ENCODE measurements around the gene PLEKHH2. TPM values are rescaled to one million over a fixed set of nuclear protein-coding genes. Genes with fewer than 3 reads are reported as not detected.

Gene PLEKHH2
- total and polyA plus RNA-seq, 2 experiments from 2014 or later = 5.4 to 6.7 TPM

DNA sequence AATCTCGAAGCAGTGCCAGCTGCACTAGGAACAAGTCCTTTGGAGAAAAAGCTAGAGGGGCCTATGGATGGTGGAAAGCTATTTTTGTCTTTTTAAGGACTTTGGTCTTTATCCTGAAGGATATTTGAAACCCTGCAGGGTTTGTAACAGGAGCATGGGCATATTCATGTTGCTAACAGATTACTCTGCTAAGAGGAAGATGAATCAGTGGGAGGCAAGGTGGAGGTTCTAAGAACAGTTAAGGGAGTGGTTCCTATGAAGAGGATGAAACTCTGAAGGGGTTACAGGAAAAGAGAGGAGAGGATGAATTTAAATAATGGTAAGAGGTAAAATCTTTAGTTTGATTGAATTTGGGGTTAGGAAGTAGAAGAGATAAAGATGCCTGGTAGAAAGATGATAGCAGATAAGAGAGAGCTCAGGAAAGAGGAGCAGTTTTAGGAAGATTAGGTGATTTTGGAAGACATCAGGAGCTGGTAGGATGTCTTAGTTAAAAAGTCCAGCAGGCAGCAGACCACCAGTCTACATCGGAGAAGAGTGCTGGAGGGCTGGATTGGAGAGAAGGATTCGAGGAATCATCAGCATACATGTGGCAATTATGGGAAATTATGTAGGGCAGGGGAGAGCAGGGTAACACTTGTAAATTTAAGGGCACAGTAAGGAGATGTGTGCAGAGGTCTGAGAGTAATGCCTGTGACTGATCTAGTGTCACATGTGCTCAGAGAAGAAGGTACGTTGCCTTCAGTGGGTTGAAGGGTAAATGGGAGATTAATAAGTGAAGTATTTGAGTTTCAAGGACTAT is 78.4 kb downstream of the PLEKHH2 start (continued):
- TF ChIP-seq CTCF (conservative IDR thresholded peaks at IDR 0.05; ENCODE audit: low read depth in 2 of 2) (no peak), EZH2 (IDR thresholded peaks at IDR 0.05; ENCODE audit: low read depth, unreplicated experiment) (no peak)

- peaks cover 35% of the 10 kb centered on the region for H3K4me1 Mint-ChIP-seq
- Histone ChIP-seq H3K79me2 (replicated peaks; ENCODE audit: insufficient read depth) (no peaks in the 10 kb centered on the region), H3K36me3 (ENCODE audit: insufficient read depth) (no peaks in the 10 kb centered on the region), H3K4me1 (ENCODE audit: insufficient read depth) (peaks cover 18% of the 10 kb centered on the region), H2AFZ (no peak overlapping the region), H3F3A (replicated peaks; ENCODE audit: low read depth) (no peaks in the 10 kb centered on the region), H3K27me3 (ENCODE audit: insufficient read depth) (no peaks in the 10 kb centered on the region), H3K4me2 (no peak overlapping the region), H3K27ac (ENCODE audit: low read depth) (no peak overlapping the region), H3K4me3 (no peak overlapping the region), H3K9me2 (ENCODE audit: insufficient read depth) (no peaks in the 10 kb centered on the region), H4K20me1 (replicated peaks; ENCODE audit: insufficient read depth) (no peaks in the 10 kb centered on the region)
- no peak overlapping the region for H3K27ac Mint-ChIP-seq
- no peaks in the 10 kb centered on the region for H3K9me3 Mint-ChIP-seq
- no peak overlapping the region for H3K4me3 Mint-ChIP-seq
- DNase-seq (ENCODE audit: low spot score) = no peak
- ATAC-seq = no peak
- TF ChIP-seq NANOG (IDR thresholded peaks at IDR 0.05; ENCODE audit: borderline replicate concordance) = no peak
- TF ChIP-seq, protein P1, sequence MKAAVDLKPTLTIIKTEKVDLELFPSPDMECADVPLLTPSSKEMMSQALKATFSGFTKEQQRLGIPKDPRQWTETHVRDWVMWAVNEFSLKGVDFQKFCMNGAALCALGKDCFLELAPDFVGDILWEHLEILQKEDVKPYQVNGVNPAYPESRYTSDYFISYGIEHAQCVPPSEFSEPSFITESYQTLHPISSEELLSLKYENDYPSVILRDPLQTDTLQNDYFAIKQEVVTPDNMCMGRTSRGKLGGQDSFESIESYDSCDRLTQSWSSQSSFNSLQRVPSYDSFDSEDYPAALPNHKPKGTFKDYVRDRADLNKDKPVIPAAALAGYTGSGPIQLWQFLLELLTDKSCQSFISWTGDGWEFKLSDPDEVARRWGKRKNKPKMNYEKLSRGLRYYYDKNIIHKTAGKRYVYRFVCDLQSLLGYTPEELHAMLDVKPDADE (IDR thresholded peaks at IDR 0.05) = no peak
- no peak for TF ChIP-seq JUNB (IDR thresholded peaks at IDR 0.05; ENCODE audit: unreplicated experiment)
- TF ChIP-seq REST (IDR thresholded peaks at IDR 0.05; ENCODE audit: unreplicated experiment) = no peak
- no peak for TF ChIP-seq POLR2AphosphoS5 (IDR thresholded peaks at IDR 0.05; ENCODE audit: low read depth)
- no peak for TF ChIP-seq ZNF331 (CRISPR knock-in tag; IDR thresholded peaks at IDR 0.05; ENCODE audit: low read depth)
- no peak for TF ChIP-seq STAT1 (IDR thresholded peaks at IDR 0.05; ENCODE audit: unreplicated experiment)
- no peak for TF ChIP-seq CTCF (conservative IDR thresholded peaks at IDR 0.05; ENCODE audit: low read depth in 2 of 2)
- no peak for TF ChIP-seq CREB1 (CRISPR knock-in tag; IDR thresholded peaks at IDR 0.05; ENCODE audit: low read depth)
- no peak for TF ChIP-seq EZH2 (IDR thresholded peaks at IDR 0.05; ENCODE audit: low read depth, unreplicated experiment)
- H3K36me3 Mint-ChIP-seq (ENCODE audit: low read depth) = no peaks in the 10 kb centered on the region
- peaks cover 2% of the 10 kb centered on the region for H3K27me3 Mint-ChIP-seq (ENCODE audit: insufficient read depth, low read depth, poor library complexity)
Measured at GRCh38 chr2:43717322-43717721, 80.3 kb downstream of the PLEKHH2 start.
